Activated CD4-positive, CD25-positive, alpha-beta regulatory T cell (primary cell): ENCODE measurements around the gene TPD52L1.

ENCODE experiments used
- DNase-seq, 4 experiments: peaks; one replicate each; lab custom pipeline; 2025; lab: John Stamatoyannopoulos, UW

Gene TPD52L1

GRCh38 chr6:125237764-125238163 is 84.2 kb downstream of the TPD52L1 start:
- DNase-seq = no peak

DNA sequence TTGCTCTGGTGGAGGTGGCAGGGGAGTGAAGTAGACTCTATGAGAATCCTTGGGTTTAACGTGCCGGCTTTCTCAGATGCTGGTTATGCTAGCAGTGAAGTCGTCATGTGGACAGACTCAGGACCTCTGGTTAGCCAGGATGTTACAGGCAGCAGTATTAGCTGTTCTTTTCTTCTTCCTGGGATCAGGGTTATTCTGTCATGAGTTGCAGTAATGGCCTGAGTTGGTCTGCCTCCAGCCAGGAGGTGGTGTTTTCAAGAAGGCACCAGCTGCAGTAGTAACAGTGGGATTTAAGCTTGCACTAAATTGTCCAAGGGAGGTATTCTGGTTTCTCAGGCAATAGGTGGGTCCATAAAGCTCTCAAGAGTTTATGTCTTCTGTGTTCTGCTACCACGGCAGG is 91.5 kb downstream of the TPD52L1 start:
- no peak for DNase-seq

DNA sequence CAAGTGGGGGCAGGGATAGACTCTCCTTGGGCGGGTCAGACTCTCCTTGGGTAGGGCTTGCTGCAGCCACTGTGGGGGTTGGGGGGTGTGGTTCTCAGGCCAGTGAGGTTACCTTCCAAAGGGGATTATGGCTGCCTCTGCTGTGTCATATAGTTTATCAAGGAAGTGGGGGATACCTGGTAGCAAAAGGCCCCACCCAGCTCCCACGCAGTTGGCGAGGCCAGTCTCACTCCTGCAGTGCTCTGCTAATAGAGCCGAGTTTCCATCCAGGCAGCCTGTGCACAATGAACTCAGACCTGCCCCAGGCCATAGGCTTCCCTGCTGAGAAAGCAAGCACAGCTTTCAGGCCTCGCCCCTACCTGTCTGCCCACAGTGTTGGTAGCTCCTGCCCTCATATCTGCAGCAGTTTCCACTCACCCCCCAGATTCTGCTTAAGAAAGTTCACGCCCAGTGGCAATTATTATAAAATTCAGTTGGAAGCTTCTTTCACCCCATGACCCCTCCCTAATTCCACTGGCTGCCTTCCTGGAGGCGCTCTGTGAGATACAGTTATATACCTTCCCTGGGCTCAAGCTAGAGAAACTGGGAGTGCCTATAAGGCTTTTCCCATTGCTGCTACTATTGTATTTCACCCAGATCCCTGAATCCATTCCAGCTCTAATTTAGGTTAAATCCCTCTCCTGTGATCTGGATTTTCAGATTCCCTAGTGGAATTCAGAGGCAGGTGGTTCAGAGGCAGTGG is 92.1 kb downstream of the TPD52L1 start:
- no peak for DNase-seq

GRCh38 chr6:125246566-125246965 is 93.0 kb downstream of the TPD52L1 start:
- DNase-seq = no peak

GRCh38 chr6:125248136-125248535 is 94.6 kb downstream of the TPD52L1 start:
- no peak for DNase-seq

DNA sequence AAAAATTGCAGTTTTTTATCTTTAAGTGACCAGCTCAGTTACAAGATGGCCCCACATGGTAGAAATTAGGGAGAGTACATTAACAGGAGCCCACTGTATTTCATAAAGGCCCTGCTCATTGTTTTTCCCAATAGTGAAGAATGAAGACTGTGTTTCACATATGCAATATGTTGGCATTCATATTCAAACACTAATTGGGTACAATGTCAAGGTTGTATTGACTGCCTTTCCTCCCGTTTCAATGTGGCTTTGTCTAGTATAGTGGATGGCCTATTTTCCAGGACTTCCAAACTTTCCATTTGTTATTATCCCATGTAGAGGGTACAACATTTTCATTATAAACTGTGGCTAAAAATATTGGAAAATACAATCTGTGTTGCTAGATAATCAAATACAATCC is 96.9 kb downstream of the TPD52L1 start:
- DNase-seq = no peak

GRCh38 chr6:125251516-125252220 is 98.1 kb downstream of the TPD52L1 start:
- no peak for DNase-seq

DNA sequence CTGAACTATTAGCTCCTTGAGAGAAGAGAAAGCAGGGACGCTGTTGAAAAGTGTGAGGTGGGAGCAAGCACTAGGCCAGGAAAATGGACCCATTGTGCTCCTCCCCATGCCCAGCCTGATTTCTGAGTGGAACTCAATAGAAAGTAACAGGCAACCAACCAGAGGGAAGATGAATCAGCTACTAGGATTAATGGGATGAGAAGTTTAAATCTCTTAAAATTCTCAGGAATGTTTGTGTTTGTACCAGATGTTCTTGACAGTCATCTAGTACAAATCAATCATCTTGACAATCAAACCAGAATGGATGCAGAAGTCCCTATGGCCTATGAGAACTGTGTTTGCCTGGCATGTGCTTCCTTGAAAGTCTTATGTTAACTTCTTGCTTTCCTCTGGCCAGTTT is 99.3 kb downstream of the TPD52L1 start:
- no peak for DNase-seq

GRCh38 chr6:125253881-125254280 is 100.3 kb downstream of the TPD52L1 start:
- no peak for DNase-seq

DNA sequence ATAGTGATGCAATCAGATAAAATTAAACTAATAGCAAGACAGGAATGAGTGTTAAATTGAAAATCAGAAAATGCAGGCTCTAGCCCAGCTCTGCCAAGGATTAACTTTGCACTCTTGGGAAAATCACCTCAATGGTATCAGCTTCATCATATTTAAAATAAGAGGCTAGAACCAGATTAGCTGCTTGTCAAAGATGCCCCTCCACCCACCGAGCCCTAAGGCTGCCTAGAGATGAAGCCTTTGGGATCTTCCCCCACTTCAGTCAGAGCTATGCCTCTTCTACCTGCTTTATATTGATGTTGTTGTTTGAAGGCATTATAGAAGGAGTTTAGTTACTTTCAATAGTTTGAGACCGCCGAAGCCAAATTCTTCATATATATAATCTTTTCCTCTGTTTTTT is 100.7 kb downstream of the TPD52L1 start:
- no peak for DNase-seq

DNA sequence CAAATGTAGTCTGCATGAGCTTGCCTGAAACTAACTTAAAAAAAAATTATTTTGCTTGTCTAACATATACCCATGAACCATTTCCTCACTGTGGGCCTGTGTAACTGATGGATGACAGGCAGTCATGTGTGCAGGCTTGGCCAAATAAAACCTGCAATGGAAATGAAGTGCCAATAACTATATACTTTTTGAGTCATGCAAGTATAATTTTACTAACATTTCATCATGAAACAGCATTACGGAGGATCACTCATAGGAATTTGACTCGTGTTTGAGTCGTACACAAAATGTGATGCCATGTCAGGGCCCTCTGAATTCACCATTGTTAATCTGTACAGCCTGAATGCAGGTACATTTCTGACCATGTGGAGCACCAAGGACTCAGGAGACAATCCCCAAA is 101.6 kb downstream of the TPD52L1 start:
- DNase-seq = no peak

- no peak for DNase-seq
These were observed 103.8 kb downstream of the TPD52L1 start for GRCh38 chr6:125257351-125257750.

GRCh38 chr6:125258651-125259353 is 105.2 kb downstream of the TPD52L1 start:
- DNase-seq = no peak

GRCh38 chr6:125259354-125259736 is 105.8 kb downstream of the TPD52L1 start:
- DNase-seq = no peak

DNA sequence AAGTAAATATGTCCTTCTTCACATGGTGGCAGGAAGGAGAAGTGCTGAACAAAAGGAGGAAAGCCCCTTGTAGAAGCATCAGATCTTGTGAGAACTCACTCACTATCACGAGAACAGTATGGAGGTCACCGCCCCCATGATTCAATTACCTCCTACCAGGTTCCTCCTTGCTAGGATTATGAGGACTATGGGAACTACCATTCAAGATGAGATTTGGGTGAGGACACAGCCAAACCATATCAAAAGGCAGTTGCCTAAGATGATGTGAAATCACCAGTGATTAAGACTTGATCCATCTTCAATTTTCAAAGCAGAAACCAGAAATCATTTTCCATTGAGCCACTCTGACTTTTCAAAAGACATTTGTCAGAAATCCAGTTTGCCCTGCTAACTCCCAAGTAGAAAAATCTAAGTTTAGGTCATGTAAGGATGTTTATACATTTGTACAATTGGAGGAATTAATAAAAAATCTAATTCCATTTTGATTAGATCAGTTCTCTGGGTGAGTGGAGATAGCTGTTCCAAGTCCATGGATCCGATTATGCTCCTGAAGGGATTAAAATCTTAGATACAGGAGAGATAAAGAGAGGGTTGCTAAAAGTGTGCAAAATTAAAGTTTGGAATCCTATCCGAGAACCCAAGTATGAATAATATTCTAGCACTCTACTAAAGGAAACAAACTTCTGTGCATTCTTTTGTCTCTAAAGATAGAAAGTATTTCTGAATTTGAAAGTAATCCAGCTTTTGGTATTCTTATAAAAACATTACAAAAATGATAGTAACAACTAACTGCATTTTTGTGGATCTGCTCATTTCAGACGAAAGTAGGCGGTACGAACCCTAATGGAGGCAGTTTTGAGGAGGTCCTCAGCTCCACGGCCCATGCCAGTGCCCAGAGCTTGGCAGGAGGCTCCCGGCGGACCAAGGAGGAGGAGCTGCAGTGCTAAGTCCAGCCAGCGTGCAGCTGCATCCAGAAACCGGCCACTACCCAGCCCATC is 108.7 kb downstream of the TPD52L1 start:
- DNase-seq = no peak

DNA sequence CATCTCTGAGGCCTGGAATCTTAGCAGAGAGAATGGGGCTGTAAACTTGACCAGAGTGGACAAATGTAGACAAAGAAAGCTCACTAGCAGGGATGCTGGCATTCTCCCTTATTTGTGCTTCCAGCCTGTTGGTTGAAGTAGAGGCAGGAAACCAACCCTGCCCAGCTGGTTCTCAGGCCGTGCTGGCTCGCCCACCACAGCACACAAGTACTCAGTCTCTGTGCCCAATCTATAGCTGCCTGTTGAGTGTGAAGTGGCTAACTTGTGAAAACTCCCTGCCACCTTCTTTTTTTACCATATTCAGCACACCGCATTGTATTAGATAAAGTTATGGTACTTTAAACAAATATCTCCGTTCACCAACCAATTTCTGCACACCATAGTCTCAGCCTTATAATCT is 110.9 kb downstream of the TPD52L1 start:
- no peak for DNase-seq

- no peak for DNase-seq
These were observed 114.4 kb downstream of the TPD52L1 start for GRCh38 chr6:125267806-125268523.

DNA sequence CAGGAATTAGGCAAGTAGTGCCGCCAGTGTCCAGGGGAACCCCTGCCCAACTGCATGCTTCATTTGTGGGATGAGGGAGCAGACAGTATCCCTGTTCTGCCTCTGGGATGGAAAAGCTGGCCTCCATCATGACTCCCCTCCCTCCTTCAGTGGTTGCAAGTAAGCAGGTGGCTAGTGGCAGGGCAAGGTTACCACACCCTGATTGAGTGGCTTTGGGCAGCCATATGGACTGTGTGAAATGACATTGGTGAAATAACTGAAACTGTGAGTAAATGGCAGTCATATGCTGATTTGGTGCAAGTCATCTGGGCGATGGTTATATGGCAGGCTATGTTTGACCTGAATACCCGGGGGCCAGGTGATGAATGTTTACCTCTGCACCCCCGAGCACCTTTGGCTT is 115.2 kb downstream of the TPD52L1 start:
- no peak for DNase-seq

GRCh38 chr6:125269328-125269985 is 115.9 kb downstream of the TPD52L1 start:
- no peak for DNase-seq

DNA sequence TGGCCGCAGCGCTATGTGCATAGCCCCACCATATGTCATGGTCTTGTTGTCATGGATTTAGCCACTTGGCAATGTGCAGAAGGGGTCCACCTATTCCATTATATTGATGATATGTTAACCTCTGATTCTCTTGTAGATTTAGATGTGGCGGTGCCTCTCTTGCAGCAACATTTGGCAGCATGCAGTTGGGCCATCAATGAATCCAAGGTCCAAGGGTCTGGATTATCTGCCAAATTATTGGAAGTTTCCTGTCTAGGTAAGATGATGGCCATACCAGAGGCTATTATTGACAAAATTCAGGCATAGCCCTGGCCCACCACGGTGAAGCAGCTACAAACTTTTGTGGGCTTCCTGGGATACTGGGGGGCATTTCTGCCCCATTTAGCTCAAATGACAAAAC is 116.8 kb downstream of the TPD52L1 start:
- DNase-seq = no peak
